PC-9 (cell line): Measurements from ENCODE around the gene ATP13A2. TPM values are rescaled to one million over a fixed set of nuclear protein-coding genes. Genes with fewer than 3 reads are reported as not detected.

Source experiments
- BruUV-seq: library from RNA; stranded (reverse); fragments of 400-500 nt; replicated peaks from 2 replicates; lab custom pipeline; 2021; lab: Mats Ljungman, UMichigan
- CTCF ChIA-PET: fragments of 300-600 bp; sonication (Branson Sonifier 250); formaldehyde crosslinking; loops from one replicate; lab custom pipeline; 2022; ENCODE audit warnings: antibody characterized with exemption; lab: Charles Lee
- POLR2A ChIA-PET: fragments of 300-600 bp; sonication (Branson Sonifier 250); formaldehyde crosslinking; loops from one replicate; lab custom pipeline; 2022; ENCODE audit warnings: antibody characterized with exemption; ENCODE audit not compliant: unreplicated experiment; lab: Charles Lee
- DNase-seq, 2 experiments: peaks; one replicate each; pipeline versions ENCODE4 v3.0.0 to v3.0.0-alpha.2; 2015 to 2022; ENCODE audit warnings: mixed read lengths in 1 of 2
- H2AFZ ChIP-seq: fragments of 200-600 bp; sonication (generic); 2 replicates; pipeline ENCODE4 v1.8.1; 2017; ENCODE audit warnings: antibody characterized with exemption
- H3F3A ChIP-seq: fragments of 200-600 bp; sonication (generic); 2 replicates; pipeline ENCODE4 v1.8.1; 2017; ENCODE audit warnings: antibody characterized with exemption, mild to moderate bottlenecking, low read depth; ENCODE audit not compliant: insufficient read depth
- H3K27ac ChIP-seq: fragments of 200-600 bp; sonication (generic); 2 replicates; pipeline ENCODE4 v1.6.1; 2016; ENCODE audit warnings: mixed run types
- H3K27me3 ChIP-seq: fragments of 200-600 bp; sonication (generic); 2 replicates; pipeline ENCODE4 v1.6.1; 2016; ENCODE audit warnings: low read depth, mixed run types; ENCODE audit not compliant: insufficient read depth
- H3K36me3 ChIP-seq: fragments of 200-600 bp; sonication (generic); 2 replicates; pipeline ENCODE4 v1.6.1; 2016; ENCODE audit warnings: low read depth, mixed run types
- H3K4me1 ChIP-seq: fragments of 200-600 bp; sonication (generic); replicated peaks from 2 replicates; pipeline ENCODE4 v1.6.1; 2016; ENCODE audit warnings: mixed run types; ENCODE audit not compliant: insufficient read depth
- H3K4me2 ChIP-seq: fragments of 200-600 bp; sonication (generic); 2 replicates; pipeline ENCODE4 v1.6.1; 2017; ENCODE audit warnings: mixed run types
- H3K4me3 ChIP-seq: fragments of 200-600 bp; sonication (generic); 2 replicates; pipeline ENCODE4 v1.6.1; 2016; ENCODE audit warnings: mixed run types
- H3K79me2 ChIP-seq: fragments of 200-600 bp; sonication (generic); 2 replicates; pipeline ENCODE4 v1.6.1; 2017; ENCODE audit warnings: low read depth, mixed run types
- H3K9me2 ChIP-seq: fragments of 200-600 bp; sonication (generic); 2 replicates; pipeline ENCODE4 v1.8.1; 2017; ENCODE audit warnings: mild to moderate bottlenecking; ENCODE audit not compliant: insufficient read depth
- H3K9me3 ChIP-seq: fragments of 200-600 bp; sonication (generic); 2 replicates; pipeline ENCODE4 v1.8.1; 2016; ENCODE audit warnings: low read depth; ENCODE audit not compliant: insufficient read depth
- H4K20me1 ChIP-seq: fragments of 200-600 bp; sonication (generic); 2 replicates; pipeline ENCODE4 v1.8.1; 2017; ENCODE audit not compliant: insufficient read depth
- EZH2 ChIP-seq: fragments of 200-600 bp; sonication (generic); IDR thresholded peaks from 2 replicates; pipeline ENCODE4 v1.8.0; 2017; ENCODE audit warnings: antibody characterized with exemption, low read depth
- intact Hi-C: fragments of 100-400 bp; cut with micrococcal nuclease; formaldehyde crosslinking; loops from one replicate; pipeline ENCODE4 v1.10.0; 2022; ENCODE audit not compliant: unreplicated experiment
- total RNA-seq: library from RNA; stranded (reverse); gene quantifications from 2 replicates; pipeline ENCODE4 v1.2.3, GENCODE V29; 2021
- TF ChIP-seq, protein P1 (sequence below): fragments of 200-600 bp; sonication (generic); conservative IDR thresholded peaks from 2 replicates; pipeline ENCODE4 v1.6.1; 2017; ENCODE audit warnings: mixed run types, antibody characterized with exemption, mild to moderate bottlenecking, moderate library complexity

The ATP13A2 gene
- total RNA-seq, 1 experiment from 2014 or later = 39.9 TPM

DNA sequence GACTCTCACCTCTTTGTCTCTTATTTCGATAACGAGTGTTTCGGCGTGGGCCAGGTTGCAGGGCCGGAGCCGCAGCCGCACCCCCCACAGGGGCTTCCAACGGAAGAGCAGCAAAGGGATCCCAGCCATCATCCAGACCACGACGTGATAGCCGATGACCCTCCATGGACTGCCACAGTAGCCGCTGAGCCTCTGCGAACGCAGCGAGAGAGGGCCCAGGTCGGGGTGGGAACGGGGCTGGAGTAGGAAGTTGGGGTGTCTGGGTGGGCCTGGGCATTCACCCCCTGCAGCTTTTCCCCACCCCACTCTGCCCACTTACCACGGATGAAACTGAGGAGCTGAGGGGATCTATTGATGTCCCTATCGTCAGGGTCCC, 6.4 kb downstream of the ATP13A2 start:
- Histone ChIP-seq H3K27me3 (no peaks in the 10 kb centered on the region), H4K20me1 (no peaks in the 10 kb centered on the region), H3K27ac (no peak overlapping the region), H2AFZ (no peak overlapping the region), H3F3A (peaks cover 16% of the 10 kb centered on the region), H3K36me3 (no peaks in the 10 kb centered on the region), H3K4me2 (no peak overlapping the region), H3K4me1 (0 out of 2 replicates have a peak, but pooled peaks cover 4% of the 10 kb centered on the region), H3K4me3 (no peak overlapping the region), H3K9me3 (no peaks in the 10 kb centered on the region), H3K9me2 (no peaks in the 10 kb centered on the region), H3K79me2 (no peaks in the 10 kb centered on the region; the same call in 1 of the 2 replicates)
- no peak for TF ChIP-seq EZH2
- TF ChIP-seq, protein P1, sequence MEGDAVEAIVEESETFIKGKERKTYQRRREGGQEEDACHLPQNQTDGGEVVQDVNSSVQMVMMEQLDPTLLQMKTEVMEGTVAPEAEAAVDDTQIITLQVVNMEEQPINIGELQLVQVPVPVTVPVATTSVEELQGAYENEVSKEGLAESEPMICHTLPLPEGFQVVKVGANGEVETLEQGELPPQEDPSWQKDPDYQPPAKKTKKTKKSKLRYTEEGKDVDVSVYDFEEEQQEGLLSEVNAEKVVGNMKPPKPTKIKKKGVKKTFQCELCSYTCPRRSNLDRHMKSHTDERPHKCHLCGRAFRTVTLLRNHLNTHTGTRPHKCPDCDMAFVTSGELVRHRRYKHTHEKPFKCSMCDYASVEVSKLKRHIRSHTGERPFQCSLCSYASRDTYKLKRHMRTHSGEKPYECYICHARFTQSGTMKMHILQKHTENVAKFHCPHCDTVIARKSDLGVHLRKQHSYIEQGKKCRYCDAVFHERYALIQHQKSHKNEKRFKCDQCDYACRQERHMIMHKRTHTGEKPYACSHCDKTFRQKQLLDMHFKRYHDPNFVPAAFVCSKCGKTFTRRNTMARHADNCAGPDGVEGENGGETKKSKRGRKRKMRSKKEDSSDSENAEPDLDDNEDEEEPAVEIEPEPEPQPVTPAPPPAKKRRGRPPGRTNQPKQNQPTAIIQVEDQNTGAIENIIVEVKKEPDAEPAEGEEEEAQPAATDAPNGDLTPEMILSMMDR = no peak
- no TSS peak for BruUV-seq
- CTCF ChIA-PET = no interaction called here
- POLR2A ChIA-PET = no interaction called here
- no peak for DNase-seq
- intact Hi-C loops = no loop called here

DNA sequence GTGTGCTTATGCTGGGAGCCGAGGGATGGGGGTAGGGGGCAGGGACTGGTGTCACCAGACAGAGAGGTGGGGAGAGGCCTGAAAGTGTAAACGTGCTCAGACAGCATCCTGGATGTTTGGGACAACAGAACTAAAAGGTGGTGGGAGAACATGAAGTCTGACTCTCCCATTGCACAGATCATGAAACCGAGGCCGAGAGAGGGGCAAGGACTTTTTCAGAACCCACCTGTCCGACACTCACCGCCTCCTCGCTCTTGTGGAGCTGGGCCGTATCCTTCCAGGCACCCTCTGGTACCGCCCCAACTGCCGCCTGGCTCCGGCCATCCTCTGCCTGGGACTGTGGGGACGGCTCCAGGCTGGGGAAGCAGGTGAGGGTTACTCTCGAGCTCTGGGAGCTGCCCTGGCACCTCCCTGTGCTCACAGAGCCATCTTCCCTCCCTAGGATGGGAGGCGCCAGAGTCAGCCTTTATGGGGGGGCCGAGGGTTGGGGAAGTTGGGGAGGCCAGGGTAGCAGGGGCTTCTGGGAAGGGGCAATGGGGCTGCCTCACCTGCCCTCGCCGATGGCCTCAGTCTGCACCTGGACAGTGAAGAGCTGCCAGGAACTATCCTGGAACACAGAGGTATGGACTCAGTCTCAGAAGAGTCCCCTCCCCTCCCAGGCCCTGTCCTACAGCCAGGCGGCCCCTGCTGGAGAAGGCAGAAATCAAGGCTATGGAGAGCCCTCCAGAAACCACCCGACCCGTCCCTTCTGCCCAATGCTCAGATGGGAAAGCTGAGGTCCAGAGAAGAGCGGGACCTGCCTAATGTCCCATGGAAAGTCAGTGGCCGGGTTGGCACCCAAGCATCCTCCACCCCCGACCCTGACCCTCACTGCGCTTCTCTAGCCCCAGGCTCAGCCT, 7.0 kb downstream of the ATP13A2 start:
- no peak overlapping the region for H3K27ac ChIP-seq
- TF ChIP-seq, protein P1 = no peak
- no peaks in the 10 kb centered on the region for H4K20me1 ChIP-seq
- DNase-seq = no peak
- H3K79me2 ChIP-seq = no peaks in the 10 kb centered on the region
- H3K9me3 ChIP-seq = no peaks in the 10 kb centered on the region
- no TSS peak for BruUV-seq
- peaks cover 16% of the 10 kb centered on the region for H3F3A ChIP-seq
- no peaks in the 10 kb centered on the region for H3K27me3 ChIP-seq
- no peak overlapping the region for H2AFZ ChIP-seq
- ChIA-PET POLR2A (no interaction called here), CTCF (no interaction called here)
- intact Hi-C loops = no loop called here
- H3K4me3 ChIP-seq = no peak overlapping the region
- H3K9me2 ChIP-seq = no peaks in the 10 kb centered on the region
- no peaks in the 10 kb centered on the region for H3K36me3 ChIP-seq
- H3K4me1 ChIP-seq = 0 out of 2 replicates have a peak, but pooled peaks cover 4% of the 10 kb centered on the region
- no peak overlapping the region; the same call in 1 of the 2 replicates for H3K4me2 ChIP-seq

DNA sequence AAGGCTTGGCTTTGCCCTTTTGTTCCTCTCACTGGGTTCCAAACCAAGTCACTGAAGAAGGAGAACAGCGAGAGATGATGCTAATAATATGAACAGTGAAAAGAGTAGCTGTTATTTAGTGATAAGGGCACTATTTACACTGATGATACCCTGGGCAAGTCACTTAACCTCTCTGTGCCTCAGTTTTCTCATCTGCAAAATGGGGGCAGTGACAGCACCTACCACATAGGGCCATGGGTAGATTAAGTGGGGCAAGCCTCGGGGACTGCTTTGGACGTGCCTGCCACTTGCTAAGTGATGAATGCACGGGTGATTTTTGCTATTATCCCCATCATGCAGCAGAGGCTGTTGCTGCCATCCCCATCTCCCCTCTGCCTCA, 9.2 kb downstream of the ATP13A2 start:
- H3K9me2 ChIP-seq = no peaks in the 10 kb centered on the region
- peaks cover 16% of the 10 kb centered on the region for H3F3A ChIP-seq
- H2AFZ ChIP-seq = no peak overlapping the region
- no peaks in the 10 kb centered on the region for H3K9me3 ChIP-seq
- 0 out of 2 replicates have a peak, but pooled peaks cover 4% of the 10 kb centered on the region for H3K4me1 ChIP-seq
- TF ChIP-seq EZH2 = no peak
- TF ChIP-seq, protein P1 = no peak
- no peak overlapping the region for H3K4me3 ChIP-seq
- POLR2A ChIA-PET = no interaction called here
- no peaks in the 10 kb centered on the region for H4K20me1 ChIP-seq
- no peaks in the 10 kb centered on the region for H3K27me3 ChIP-seq
- no peak overlapping the region for H3K27ac ChIP-seq
- intact Hi-C loops = no loop called here
- no peaks in the 10 kb centered on the region for H3K36me3 ChIP-seq
- no peaks in the 10 kb centered on the region for H3K79me2 ChIP-seq
- no TSS peak for BruUV-seq
- DNase-seq = no peak
- CTCF ChIA-PET = no interaction called here
- H3K4me2 ChIP-seq = no peak overlapping the region
